Breast epithelium (tissue), 4 donors: ENCODE data around the gene CCDC184. TPM values are rescaled to one million over a fixed set of nuclear protein-coding genes. Genes with fewer than 3 reads are reported as not detected.
"Not testable (repeated sequence)": the region's sequence is repeated elsewhere in the genome, so short reads cannot be mapped to it uniquely, and the experiment has no call there.

ENCODE experiments used
- DNase-seq, 2 donors: peaks; one replicate each; pipeline ENCODE4 v3.0.0-alpha.2; 2019; ENCODE audit warnings: low spot score in 2 of 2
- H3K27ac ChIP-seq, 2 donors: fragments of 200-600 bp; sonication (generic) in 1 of 2; one replicate each; pipeline ENCODE4 v1.5.1; 2016 to 2019; ENCODE audit warnings: mild to moderate bottlenecking in 1 of 2
- H3K27me3 ChIP-seq, 2 donors: fragments of 200-600 bp; sonication (generic) in 1 of 2; one replicate each; pipeline versions ENCODE4 v1.5.1 to v1.6.0; 2017 to 2019; ENCODE audit warnings: control low read depth in 1 of 2, mild to moderate bottlenecking in 1 of 2
- H3K36me3 ChIP-seq: fragments of 200-600 bp; one replicate; pipeline ENCODE4 v1.5.1; 2019
- H3K4me1 ChIP-seq, 2 donors: fragments of 200-600 bp; sonication (generic); one replicate each; pipeline ENCODE4 v1.5.1; 2016 to 2019; ENCODE audit warnings: control low read depth in 1 of 2
- H3K4me3 ChIP-seq, 3 donors: fragments of 200-600 bp; sonication (generic); 1 replicate in 2 of 3; 2 replicates in 1 of 3; pipeline ENCODE4 v1.5.1; 2016 to 2019; ENCODE audit warnings: mild to moderate bottlenecking in 3 of 3, moderate library complexity in 2 of 3
- H3K9me3 ChIP-seq, 2 donors: fragments of 200-600 bp; sonication (generic) in 1 of 2; one replicate each; pipeline ENCODE4 v1.5.1; 2016 to 2019; ENCODE audit warnings: control low read depth in 1 of 2
- CTCF ChIP-seq, 3 donors: fragments of 450-650 bp; IDR thresholded peaks; one replicate each; pipeline ENCODE4 v1.5.1; 2016 to 2017; ENCODE audit warnings: antibody characterized with exemption in 3 of 3, mild to moderate bottlenecking in 3 of 3, moderate library complexity in 3 of 3
- POLR2A ChIP-seq: fragments of 450-650 bp; IDR thresholded peaks from one replicate; pipeline ENCODE4 v1.6.1; 2016; ENCODE audit warnings: antibody characterized with exemption, mild to moderate bottlenecking, moderate library complexity
- POLR2AphosphoS5 ChIP-seq, 3 donors: sonication (generic); formaldehyde crosslinking; IDR thresholded peaks; one replicate each; pipeline ENCODE4 v1.6.1; 2017; ENCODE audit warnings: antibody characterized with exemption in 3 of 3
- intact Hi-C: fragments of 100-400 bp; cut with DNase I; formaldehyde crosslinking; loops from one replicate; pipeline ENCODE4 v1.15.1; 2023; ENCODE audit warnings: low total_unique reads
- total RNA-seq, 3 donors: library from RNA; depleted of rRNA; stranded (reverse); fragments of >200 nt; gene quantifications; one replicate each; pipeline ENCODE4 v1.1.0, GENCODE V29; 2016

CCDC184 gene
- total RNA-seq, 3 donors from 2014 or later = 0.44 to 2.0 (median 0.48) TPM

GRCh38 chr12:48220701-48221100, 37.3 kb downstream of the CCDC184 start:
- intact Hi-C loops = no loop called here
- peaks cover 0 to 4% of the 10 kb centered on the region in 2 donors for H3K27me3 ChIP-seq
- no peaks in the 10 kb centered on the region for H3K4me1 ChIP-seq
- no peak overlapping the region for H3K27ac ChIP-seq
- no peak for DNase-seq
- H3K4me3 ChIP-seq = no peak overlapping the region
- no peak for TF ChIP-seq CTCF (IDR thresholded peaks at IDR 0.05)
- no peak for TF ChIP-seq POLR2AphosphoS5 (IDR thresholded peaks at IDR 0.05)
- TF ChIP-seq POLR2A = no peak
- H3K9me3 ChIP-seq = no peaks in the 10 kb centered on the region
- no peaks in the 10 kb centered on the region for H3K36me3 ChIP-seq

GRCh38 chr12:48221645-48222044, 38.2 kb downstream of the CCDC184 start:
- H3K27me3 ChIP-seq = peaks cover 0 to 4% of the 10 kb centered on the region in 2 donors
- no peaks in the 10 kb centered on the region for H3K36me3 ChIP-seq
- no peak overlapping the region for H3K4me3 ChIP-seq
- no peak for DNase-seq
- intact Hi-C loops = no loop called here
- no peak overlapping the region for H3K27ac ChIP-seq
- H3K9me3 ChIP-seq = no peaks in the 10 kb centered on the region
- H3K4me1 ChIP-seq = no peaks in the 10 kb centered on the region
- TF ChIP-seq CTCF (IDR thresholded peaks at IDR 0.05) = no peak
- TF ChIP-seq POLR2AphosphoS5 (IDR thresholded peaks at IDR 0.05) = no peak
- TF ChIP-seq POLR2A = no peak

GRCh38 chr12:48224533-48224932, 41.1 kb downstream of the CCDC184 start:
- DNase-seq, H3K4me1 ChIP-seq, H3K9me3 ChIP-seq, intact Hi-C loops, H3K4me3 ChIP-seq, H3K36me3 ChIP-seq, H3K27ac ChIP-seq, H3K27me3 ChIP-seq: not testable (repeated sequence)

GRCh38 chr12:48231169-48231958, 47.9 kb downstream of the CCDC184 start:
- H3K27me3 ChIP-seq, H3K36me3 ChIP-seq, H3K27ac ChIP-seq, H3K4me3 ChIP-seq, intact Hi-C loops, H3K4me1 ChIP-seq, DNase-seq, H3K9me3 ChIP-seq: not testable (repeated sequence)

Other genes with a start within 250 kb of the CCDC184 start
- 100 to 1,000 TPM in 1 of 3 donors, 10 to 100 TPM in 2; 35.2 to 131 (median 73.4) TPM for gene TMEM106C, start 220.0 kb upstream of the CCDC184 start, total RNA-seq
- gene COL2A1, start 179.2 kb upstream of the CCDC184 start, total RNA-seq = 1 to 10 TPM in 2 of 3 donors, not detected in 1; 1.6 to 3.2 TPM
- gene SENP1, start 77.6 kb upstream of the CCDC184 start, total RNA-seq = 10 to 100 TPM; 14.4 to 36.1 (median 30.2) TPM
- 10 to 100 TPM; 19.0 to 40.0 (median 31.8) TPM for gene PFKM, start 64.3 kb upstream of the CCDC184 start, total RNA-seq
- gene ASB8, start 26.1 kb upstream of the CCDC184 start, total RNA-seq = 10 to 100 TPM; 20.6 to 37.2 (median 30.6) TPM
- not detected for gene OR10AD1, start 19.6 kb downstream of the CCDC184 start, total RNA-seq
- gene ZNF641, start 167.3 kb downstream of the CCDC184 start, total RNA-seq = 10 to 100 TPM; 22.9 to 33.8 (median 23.4) TPM